GM23338 (cell line): ENCODE results near the gene SMYD5. TPM values are rescaled to one million over a fixed set of nuclear protein-coding genes. Genes with fewer than 3 reads are reported as not detected.

Experiments
- ATAC-seq: fragments of 200-7000 bp; cut with Tn5 transposase; 3 replicates; pipeline ENCODE4 v1.9.1; 2020
- DNase-seq: peaks from one replicate; pipeline ENCODE4 v3.0.0-alpha.2; 2015; ENCODE audit warnings: low spot score
- H2AFZ ChIP-seq: fragments of 200-600 bp; sonication (generic); 2 replicates; pipeline ENCODE4 v1.8.0; 2016; ENCODE audit warnings: antibody characterized with exemption, mild to moderate bottlenecking, moderate library complexity
- H3F3A ChIP-seq: fragments of 200-600 bp; sonication (generic); replicated peaks from 2 replicates; pipeline ENCODE4 v1.8.0; 2017; ENCODE audit warnings: antibody characterized with exemption, mixed run types, low read depth
- H3K27ac ChIP-seq: fragments of 200-600 bp; sonication (generic); 2 replicates; pipeline ENCODE4 v1.6.1; 2016; ENCODE audit warnings: low read depth
- H3K27me3 ChIP-seq: fragments of 200-600 bp; sonication (generic); 2 replicates; pipeline ENCODE4 v1.8.0; 2016; ENCODE audit warnings: mild to moderate bottlenecking, mixed run types, moderate library complexity; ENCODE audit not compliant: insufficient read depth
- H3K36me3 ChIP-seq: fragments of 200-600 bp; sonication (generic); 2 replicates; pipeline ENCODE4 v1.8.0; 2016; ENCODE audit warnings: mild to moderate bottlenecking; ENCODE audit not compliant: insufficient read depth
- H3K4me1 ChIP-seq: fragments of 200-600 bp; sonication (generic); 2 replicates; pipeline ENCODE4 v1.8.0; 2016; ENCODE audit warnings: mild to moderate bottlenecking, moderate library complexity; ENCODE audit not compliant: insufficient read depth
- H3K4me2 ChIP-seq: fragments of 200-600 bp; sonication (generic); 2 replicates; pipeline ENCODE4 v1.7.1; 2017; ENCODE audit warnings: mixed run types
- H3K4me3 ChIP-seq: fragments of 200-600 bp; sonication (generic); 2 replicates; pipeline ENCODE4 v1.6.1; 2016; ENCODE audit warnings: mixed run types
- H3K79me2 ChIP-seq: fragments of 200-600 bp; sonication (generic); replicated peaks from 2 replicates; pipeline ENCODE4 v1.8.0; 2017; ENCODE audit warnings: mild to moderate bottlenecking; ENCODE audit not compliant: insufficient read depth
- H3K9me2 ChIP-seq: fragments of 200-600 bp; sonication (generic); 2 replicates; pipeline ENCODE4 v1.8.0; 2017; ENCODE audit not compliant: insufficient read depth
- H4K20me1 ChIP-seq: fragments of 200-600 bp; sonication (generic); replicated peaks from 2 replicates; pipeline ENCODE4 v1.8.0; 2017; ENCODE audit warnings: mild to moderate bottlenecking; ENCODE audit not compliant: insufficient read depth
- H3K27ac Mint-ChIP-seq: 2 replicates; pipeline ENCODE4 v1.8.0; 2020; ENCODE audit warnings: inconsistent platforms, mild to moderate bottlenecking, moderate library complexity, mixed read lengths
- H3K27me3 Mint-ChIP-seq: 3 replicates; pipeline ENCODE4 v1.8.0; 2022; ENCODE audit warnings: low read depth, mild to moderate bottlenecking, moderate library complexity, mixed read lengths, inconsistent platforms; ENCODE audit not compliant: insufficient read depth, poor library complexity
- H3K36me3 Mint-ChIP-seq: 3 replicates; pipeline ENCODE4 v1.8.0; 2021; ENCODE audit warnings: low read depth, mild to moderate bottlenecking, inconsistent platforms, moderate library complexity, mixed read lengths
- H3K4me1 Mint-ChIP-seq: 3 replicates; pipeline ENCODE4 v1.8.0; 2020; ENCODE audit warnings: mild to moderate bottlenecking, inconsistent platforms, mixed read lengths
- H3K4me3 Mint-ChIP-seq: 3 replicates; pipeline ENCODE4 v1.8.0; 2021; ENCODE audit warnings: moderate library complexity, mild to moderate bottlenecking, inconsistent platforms, mixed read lengths
- H3K9me3 Mint-ChIP-seq: 3 replicates; pipeline ENCODE4 v1.8.0; 2020; ENCODE audit warnings: moderate library complexity, mild to moderate bottlenecking, inconsistent platforms, mixed read lengths
- CREB1 ChIP-seq: fragments of 250-450 bp; sonication (Bioruptor Pico); IDR thresholded peaks from 2 replicates; pipeline ENCODE4 v1.5.0; 2020; ENCODE audit warnings: low read depth, mild to moderate bottlenecking, moderate library complexity
- CTCF ChIP-seq, 2 experiments: fragments of 200-600 bp in 1 of 2; sonication (generic) in 1 of 2; conservative IDR thresholded peaks; 2 replicates each; pipeline versions ENCODE4 v1.5.1 to v1.6.1; 2016 to 2017; ENCODE audit warnings: antibody characterized with exemption in 2 of 2, low read depth in 2 of 2, mild to moderate bottlenecking in 2 of 2, moderate library complexity in 1 of 2
- ETS1 ChIP-seq: IDR thresholded peaks from 2 replicates; pipeline ENCODE4 v1.6.1; 2016; ENCODE audit warnings: antibody characterized with exemption
- EZH2 ChIP-seq: fragments of 200-600 bp; sonication (generic); IDR thresholded peaks from one replicate; pipeline ENCODE4 v1.8.0; 2017; ENCODE audit warnings: antibody characterized with exemption, mild to moderate bottlenecking, low read depth; ENCODE audit not compliant: unreplicated experiment
- EZH2phosphoT487 ChIP-seq: fragments of 200-600 bp; sonication (generic); IDR thresholded peaks from one replicate; pipeline ENCODE4 v1.8.1; 2018; ENCODE audit warnings: antibody characterized with exemption; ENCODE audit not compliant: unreplicated experiment
- NANOG ChIP-seq: IDR thresholded peaks from 2 replicates; pipeline ENCODE4 v1.6.1; 2016; ENCODE audit warnings: antibody characterized with exemption, borderline replicate concordance
- POLR2AphosphoS5 ChIP-seq: IDR thresholded peaks from 2 replicates; pipeline ENCODE4 v1.6.1; 2016; ENCODE audit warnings: antibody characterized with exemption, low read depth
- REST ChIP-seq: IDR thresholded peaks from one replicate; pipeline ENCODE4 v1.6.1; 2018; ENCODE audit warnings: antibody characterized with exemption; ENCODE audit not compliant: unreplicated experiment
- STAT1 ChIP-seq: IDR thresholded peaks from one replicate; pipeline ENCODE4 v1.6.1; 2016; ENCODE audit warnings: antibody characterized with exemption; ENCODE audit not compliant: unreplicated experiment
- ZNF114 ChIP-seq: fragments of 250-450 bp; sonication (Bioruptor Pico); IDR thresholded peaks from 2 replicates; pipeline ENCODE4 v1.5.0; 2020; ENCODE audit warnings: mild to moderate bottlenecking, moderate library complexity
- ZNF331 ChIP-seq: fragments of 250-450 bp; sonication (Bioruptor Pico); IDR thresholded peaks from 2 replicates; pipeline ENCODE4 v1.5.0; 2020; ENCODE audit warnings: low read depth, mild to moderate bottlenecking, moderate library complexity
- ZNF462 ChIP-seq: fragments of 250-450 bp; sonication (Bioruptor Pico); IDR thresholded peaks from 2 replicates; pipeline ENCODE4 v1.5.0; 2020; ENCODE audit warnings: mild to moderate bottlenecking, moderate library complexity
- polyA plus RNA-seq: library from polyadenylated mRNA; unstranded; fragments of >200 nt; fragmentation: Nextera tagmentation; extraction: Ambion mirVana; gene quantifications from 2 replicates; pipeline ENCODE4 v1.2.1, GENCODE V29; 2016
- total RNA-seq: library from RNA; depleted of rRNA; stranded (reverse); fragments of >200 nt; shearing (Covaris generic); gene quantifications from 2 replicates; pipeline ENCODE4 v1.2.3, GENCODE V29; 2014

The SMYD5 gene
- total and polyA plus RNA-seq, 2 experiments from 2014 or later = 20.5 to 45.8 TPM

- Mint-ChIP-seq H3K36me3 (peaks cover 13% of the 10 kb centered on the region), H3K4me1 (peaks cover 21% of the 10 kb centered on the region; the same call in 2 of the 3 replicates), H3K4me3 (no peak overlapping the region), H3K27me3 (peaks cover 12% of the 10 kb centered on the region), H3K9me3 (no peaks in the 10 kb centered on the region), H3K27ac (no peak overlapping the region)
- ATAC-seq = no peak
- no peaks in the 10 kb centered on the region for H3K79me2 ChIP-seq
- no peaks in the 10 kb centered on the region; the same call in 1 of the 2 replicates for H3K36me3 ChIP-seq
- H4K20me1 ChIP-seq = peaks cover 6% of the 10 kb centered on the region
- H2AFZ ChIP-seq = no peak overlapping the region
- no peak overlapping the region for H3K4me2 ChIP-seq
- no peaks in the 10 kb centered on the region for H3F3A ChIP-seq
- H3K27ac ChIP-seq = no peak overlapping the region
- H3K4me3 ChIP-seq = no peak overlapping the region
- no peaks in the 10 kb centered on the region for H3K27me3 ChIP-seq
- TF ChIP-seq EZH2 (no peak), ZNF462 (CRISPR knock-in tag) (no peak), ZNF331 (no peak), STAT1 (no peak), POLR2AphosphoS5 (no peak), ETS1 (no peak), CREB1 (no peak), REST (no peak), CTCF (conservative IDR thresholded peaks at IDR 0.05; ENCODE audit: low read depth in 2 of 2) (no peak), NANOG (no peak), ZNF114 (CRISPR knock-in tag) (no peak), EZH2phosphoT487 (no peak)
- H3K4me1 ChIP-seq = peaks cover 11% of the 10 kb centered on the region
- no peaks in the 10 kb centered on the region for H3K9me2 ChIP-seq
- no peak for DNase-seq
These were observed 45.8 kb downstream of the SMYD5 start for GRCh38 chr2:73259704-73260337.
